ENCODE results near the gene HSFX4.
"Not testable (repeated sequence)": the region's sequence is repeated elsewhere in the genome, so short reads cannot be mapped to it uniquely, and the experiment has no call there.

HSFX4 gene

GRCh38 chrX:149929400-149929799 lies at the start of gene HSFX4:
Gene HSFX4 (plus strand): TSS chrX:149929573. CDS start chrX:149929645, 72 bp downstream.
- H3K9me3 ChIP-seq (ENCODE audit: control insufficient read depth, insufficient read depth, low read depth, low read length); H3K4me3 ChIP-seq (ENCODE audit: low read depth, low read length); H3K4me1 ChIP-seq (ENCODE audit: control insufficient read depth, insufficient read depth, low read length); H3K9ac ChIP-seq (ENCODE audit: low read length); H3K27ac ChIP-seq (ENCODE audit: low read depth, low read length); H3K27me3 ChIP-seq (ENCODE audit: control insufficient read depth, insufficient read depth, low read length): not testable (repeated sequence)
- peaks cover 17% of the 10 kb centered on the region for H3K36me3 ChIP-seq (ENCODE audit: control insufficient read depth, insufficient read depth, low read length)

DNA sequence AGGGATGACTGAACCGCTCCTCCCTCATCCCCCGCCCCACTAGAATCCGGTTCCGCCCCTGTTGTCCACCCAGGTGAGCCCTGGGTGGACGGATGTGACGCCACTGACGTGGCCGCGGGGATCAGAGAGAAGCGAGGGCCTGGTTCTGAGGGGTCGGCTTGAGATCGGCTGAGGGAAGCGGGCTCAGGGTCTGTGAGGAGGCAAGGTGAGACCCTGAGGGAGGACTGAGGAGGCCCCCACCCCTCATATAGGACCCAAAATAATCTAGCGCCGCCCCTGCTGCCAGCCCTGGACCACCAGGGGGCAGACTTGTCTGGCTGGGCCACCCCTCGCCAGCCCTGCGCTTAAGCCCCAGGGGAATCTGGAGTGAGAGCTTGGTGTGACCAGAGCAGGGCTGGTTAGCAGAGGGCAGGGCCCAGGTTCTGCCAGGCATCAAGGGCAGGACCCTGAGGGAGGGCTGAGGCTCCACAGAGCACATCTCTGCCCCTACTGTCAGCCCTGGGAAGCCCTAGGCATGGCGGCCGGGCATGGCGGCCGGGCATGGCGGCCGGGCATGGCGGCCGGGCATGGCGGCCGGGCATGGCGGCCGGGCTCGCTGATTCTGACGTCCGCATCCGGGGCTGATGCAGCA lies 48.2 kb upstream of the HSFX4 start, which contains the start of gene MAGEA8:
Gene MAGEA8, plus strand, starts transcription at position 103 of the 631 bp plus-strand sequence. CDS start 3,090 bp downstream, outside the sequence.
- H3K9ac ChIP-seq (ENCODE audit: low read length) = no peak within 1 kb of the TSS
- H3K4me1 ChIP-seq (ENCODE audit: control insufficient read depth, insufficient read depth, low read length) = no peaks in the 10 kb centered on the region
- no peaks in the 10 kb centered on the region for H3K27me3 ChIP-seq (ENCODE audit: control insufficient read depth, insufficient read depth, low read length)
- H3K9me3 ChIP-seq (ENCODE audit: control insufficient read depth, insufficient read depth, low read depth, low read length) = no peaks in the 10 kb centered on the region; the same call in 1 of the 2 replicates
- H3K4me3 ChIP-seq (ENCODE audit: low read depth, low read length) = no peak within 1 kb of the TSS
- H3K36me3 ChIP-seq (ENCODE audit: control insufficient read depth, insufficient read depth, low read length) = no peaks in the 10 kb centered on the region
- H3K27ac ChIP-seq (ENCODE audit: low read depth, low read length) = no peak within 1 kb of the TSS

DNA sequence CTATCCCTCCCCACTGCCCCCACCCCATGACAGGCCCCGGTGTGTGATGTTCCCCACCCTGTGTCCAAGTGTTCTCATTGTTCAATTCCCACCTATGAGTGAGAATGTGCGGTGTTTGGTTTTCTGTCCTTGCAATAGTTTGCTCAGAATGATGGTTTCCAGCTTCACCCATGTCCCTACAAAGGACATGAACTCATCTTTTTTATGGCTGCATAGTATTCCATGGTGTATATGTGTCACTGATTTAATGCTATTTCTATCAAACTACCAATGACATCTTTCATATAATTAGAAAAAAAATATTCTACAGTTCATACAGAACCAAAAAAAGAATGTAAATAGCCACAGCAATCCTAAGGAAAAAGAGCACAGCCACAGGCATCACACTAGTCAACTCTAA lies 38.5 kb upstream of the HSFX4 start:
- not testable (repeated sequence) for H3K27me3 ChIP-seq (ENCODE audit: control insufficient read depth, insufficient read depth, low read length); H3K9ac ChIP-seq (ENCODE audit: low read length); H3K4me3 ChIP-seq (ENCODE audit: low read depth, low read length); H3K27ac ChIP-seq (ENCODE audit: low read depth, low read length); H3K36me3 ChIP-seq (ENCODE audit: control insufficient read depth, insufficient read depth, low read length); H3K4me1 ChIP-seq (ENCODE audit: control insufficient read depth, insufficient read depth, low read length); H3K9me3 ChIP-seq (ENCODE audit: control insufficient read depth, insufficient read depth, low read depth, low read length)

DNA sequence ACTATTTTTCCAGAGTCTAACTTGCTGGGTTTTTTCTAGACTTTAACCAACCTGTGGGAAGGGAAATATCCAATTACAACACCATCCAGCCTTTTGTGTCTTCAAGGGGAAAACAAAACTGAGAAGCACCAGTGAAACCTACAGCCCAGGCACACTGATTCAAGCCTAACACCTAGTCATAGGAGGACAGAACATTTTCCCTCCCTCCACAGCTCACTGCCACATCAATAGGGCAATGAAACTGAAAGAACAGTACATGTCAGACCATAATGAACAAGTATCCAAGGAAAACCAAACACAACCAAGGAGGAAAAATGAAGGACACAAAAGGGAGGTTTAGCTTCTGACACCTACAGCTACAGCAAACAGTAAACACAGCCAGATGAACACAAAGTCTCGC lies 30.8 kb upstream of the HSFX4 start:
- H3K27me3 ChIP-seq (ENCODE audit: control insufficient read depth, insufficient read depth, low read length) = no peaks in the 10 kb centered on the region
- H3K9ac ChIP-seq (ENCODE audit: low read length) = no peak overlapping the region
- no peaks in the 10 kb centered on the region for H3K36me3 ChIP-seq (ENCODE audit: control insufficient read depth, insufficient read depth, low read length)
- no peak overlapping the region for H3K4me3 ChIP-seq (ENCODE audit: low read depth, low read length)
- peaks cover 16% of the 10 kb centered on the region for H3K9me3 ChIP-seq (ENCODE audit: control insufficient read depth, insufficient read depth, low read depth, low read length)
- no peak overlapping the region for H3K27ac ChIP-seq (ENCODE audit: low read depth, low read length)
- H3K4me1 ChIP-seq (ENCODE audit: control insufficient read depth, insufficient read depth, low read length) = peaks cover 7% of the 10 kb centered on the region; the same call in 1 of the 2 replicates

GRCh38 chrX:149903889-149904748 lies 25.3 kb upstream of the HSFX4 start:
- Histone ChIP-seq H3K9ac (ENCODE audit: low read length) (no peak overlapping the region), H3K27ac (ENCODE audit: low read depth, low read length) (no peak overlapping the region), H3K9me3 (ENCODE audit: control insufficient read depth, insufficient read depth, low read depth, low read length) (peaks cover 4% of the 10 kb centered on the region), H3K4me1 (ENCODE audit: control insufficient read depth, insufficient read depth, low read length) (peaks cover 7% of the 10 kb centered on the region), H3K36me3 (ENCODE audit: control insufficient read depth, insufficient read depth, low read length) (no peaks in the 10 kb centered on the region), H3K4me3 (ENCODE audit: low read depth, low read length) (peak overlapping the region; percentile 32; the same call in 1 of the 2 replicates), H3K27me3 (ENCODE audit: control insufficient read depth, insufficient read depth, low read length) (no peaks in the 10 kb centered on the region)

DNA sequence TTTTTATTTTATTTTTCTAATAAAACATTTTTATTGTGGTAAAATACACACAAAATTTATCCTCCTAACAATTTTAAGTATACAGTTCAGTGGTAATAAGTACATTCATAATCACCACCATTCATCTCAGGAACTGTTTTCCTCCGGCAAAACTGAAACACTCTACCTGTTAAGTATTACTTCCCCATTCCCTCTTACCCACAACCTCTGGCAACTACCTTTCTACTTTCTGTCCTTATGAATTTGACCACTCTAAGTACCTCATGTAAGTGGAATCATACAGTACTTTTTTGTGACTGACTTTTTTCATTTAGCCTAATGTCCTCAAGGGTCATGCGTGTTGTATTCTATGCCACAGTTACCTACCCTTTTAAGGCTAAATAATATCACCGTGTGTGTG lies 21.1 kb upstream of the HSFX4 start:
- H3K4me1 ChIP-seq (ENCODE audit: control insufficient read depth, insufficient read depth, low read length) = peaks cover 7% of the 10 kb centered on the region
- H3K27me3 ChIP-seq (ENCODE audit: control insufficient read depth, insufficient read depth, low read length) = no peaks in the 10 kb centered on the region
- H3K36me3 ChIP-seq (ENCODE audit: control insufficient read depth, insufficient read depth, low read length) = no peaks in the 10 kb centered on the region
- no peaks in the 10 kb centered on the region for H3K9me3 ChIP-seq (ENCODE audit: control insufficient read depth, insufficient read depth, low read depth, low read length)
- H3K9ac ChIP-seq (ENCODE audit: low read length) = no peak overlapping the region
- no peak overlapping the region for H3K27ac ChIP-seq (ENCODE audit: low read depth, low read length)
- no peak overlapping the region for H3K4me3 ChIP-seq (ENCODE audit: low read depth, low read length)

DNA sequence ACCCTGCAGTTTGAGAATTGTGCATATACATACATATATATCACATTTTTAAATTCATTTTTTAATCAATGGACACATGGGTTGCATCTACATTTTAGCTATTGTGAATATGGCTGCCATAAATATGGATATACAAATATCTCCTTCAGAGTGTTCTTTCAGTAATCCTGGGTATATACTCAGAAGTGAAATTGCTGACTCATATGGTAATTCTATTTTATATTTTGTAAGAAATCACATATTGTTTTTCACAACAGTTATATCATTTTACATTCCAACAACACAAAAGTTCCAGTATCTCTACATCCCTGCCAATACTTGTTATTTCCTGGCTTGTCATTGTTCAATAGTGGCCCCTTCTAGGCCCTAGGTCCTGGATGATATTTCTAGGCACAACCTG lies 20.6 kb upstream of the HSFX4 start:
- Histone ChIP-seq H3K27me3 (ENCODE audit: control insufficient read depth, insufficient read depth, low read length) (no peaks in the 10 kb centered on the region), H3K4me1 (ENCODE audit: control insufficient read depth, insufficient read depth, low read length) (peaks cover 7% of the 10 kb centered on the region), H3K9me3 (ENCODE audit: control insufficient read depth, insufficient read depth, low read depth, low read length) (no peaks in the 10 kb centered on the region), H3K27ac (ENCODE audit: low read depth, low read length) (no peak overlapping the region), H3K36me3 (ENCODE audit: control insufficient read depth, insufficient read depth, low read length) (no peaks in the 10 kb centered on the region), H3K9ac (ENCODE audit: low read length) (no peak overlapping the region), H3K4me3 (ENCODE audit: low read depth, low read length) (no peak overlapping the region)

- Histone ChIP-seq H3K27me3 (ENCODE audit: control insufficient read depth, insufficient read depth, low read length) (no peaks in the 10 kb centered on the region), H3K27ac (ENCODE audit: low read depth, low read length) (no peak overlapping the region), H3K4me1 (ENCODE audit: control insufficient read depth, insufficient read depth, low read length) (peaks cover 3% of the 10 kb centered on the region), H3K4me3 (ENCODE audit: low read depth, low read length) (no peak overlapping the region), H3K9me3 (ENCODE audit: control insufficient read depth, insufficient read depth, low read depth, low read length) (no peaks in the 10 kb centered on the region), H3K36me3 (ENCODE audit: control insufficient read depth, insufficient read depth, low read length) (no peaks in the 10 kb centered on the region), H3K9ac (ENCODE audit: low read length) (no peak overlapping the region)
These were observed 19.8 kb upstream of the HSFX4 start for GRCh38 chrX:149909324-149910177.

- no peaks in the 10 kb centered on the region for H3K9me3 ChIP-seq (ENCODE audit: control insufficient read depth, insufficient read depth, low read depth, low read length)
- H3K36me3 ChIP-seq (ENCODE audit: control insufficient read depth, insufficient read depth, low read length) = no peaks in the 10 kb centered on the region
- no peak overlapping the region for H3K27ac ChIP-seq (ENCODE audit: low read depth, low read length)
- H3K27me3 ChIP-seq (ENCODE audit: control insufficient read depth, insufficient read depth, low read length) = no peaks in the 10 kb centered on the region
- H3K4me1 ChIP-seq (ENCODE audit: control insufficient read depth, insufficient read depth, low read length) = no peaks in the 10 kb centered on the region
- H3K4me3 ChIP-seq (ENCODE audit: low read depth, low read length) = no peak overlapping the region
- H3K9ac ChIP-seq (ENCODE audit: low read length) = no peak overlapping the region
These were observed 19.1 kb upstream of the HSFX4 start for GRCh38 chrX:149910178-149910695.

DNA sequence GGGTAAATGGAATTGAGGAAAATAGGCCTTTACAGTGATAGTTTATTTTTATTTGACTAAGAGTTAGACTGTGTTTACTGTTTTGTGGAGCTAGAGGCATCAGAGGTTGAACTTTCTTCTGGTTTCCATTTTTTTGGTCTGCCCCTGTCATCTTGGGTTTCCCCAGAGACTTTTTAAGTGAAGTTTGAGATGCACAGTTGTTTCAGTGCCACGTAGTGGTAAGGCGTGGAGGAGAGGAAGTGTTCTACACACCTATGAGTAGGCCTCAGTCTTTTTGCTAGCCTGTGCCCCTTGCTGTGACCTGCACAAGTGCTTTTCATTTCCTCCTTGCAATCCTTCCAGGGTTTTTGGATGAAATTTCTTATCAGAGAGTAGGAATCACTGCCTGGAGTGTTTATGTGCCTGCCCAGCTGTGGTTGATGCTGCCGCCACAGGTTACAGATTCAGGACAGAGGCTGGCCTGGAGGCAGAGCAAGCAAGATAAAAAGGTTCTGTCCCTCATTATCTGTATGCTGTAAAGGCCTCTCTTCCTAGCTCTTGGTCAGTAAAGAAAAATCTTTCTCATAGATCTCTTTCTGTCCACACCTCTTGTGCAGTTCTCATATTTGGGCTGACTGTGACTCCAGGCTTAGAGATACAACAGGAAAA lies 12.5 kb upstream of the HSFX4 start:
- H3K27ac ChIP-seq (ENCODE audit: low read depth, low read length) = no peak overlapping the region
- H3K9ac ChIP-seq (ENCODE audit: low read length) = no peak overlapping the region
- no peaks in the 10 kb centered on the region for H3K4me1 ChIP-seq (ENCODE audit: control insufficient read depth, insufficient read depth, low read length)
- H3K4me3 ChIP-seq (ENCODE audit: low read depth, low read length) = no peak overlapping the region
- H3K36me3 ChIP-seq (ENCODE audit: control insufficient read depth, insufficient read depth, low read length) = no peaks in the 10 kb centered on the region
- no peaks in the 10 kb centered on the region for H3K27me3 ChIP-seq (ENCODE audit: control insufficient read depth, insufficient read depth, low read length)
- no peaks in the 10 kb centered on the region for H3K9me3 ChIP-seq (ENCODE audit: control insufficient read depth, insufficient read depth, low read depth, low read length)
